ENCODE data around the gene CST8.

The CST8 gene

DNA sequence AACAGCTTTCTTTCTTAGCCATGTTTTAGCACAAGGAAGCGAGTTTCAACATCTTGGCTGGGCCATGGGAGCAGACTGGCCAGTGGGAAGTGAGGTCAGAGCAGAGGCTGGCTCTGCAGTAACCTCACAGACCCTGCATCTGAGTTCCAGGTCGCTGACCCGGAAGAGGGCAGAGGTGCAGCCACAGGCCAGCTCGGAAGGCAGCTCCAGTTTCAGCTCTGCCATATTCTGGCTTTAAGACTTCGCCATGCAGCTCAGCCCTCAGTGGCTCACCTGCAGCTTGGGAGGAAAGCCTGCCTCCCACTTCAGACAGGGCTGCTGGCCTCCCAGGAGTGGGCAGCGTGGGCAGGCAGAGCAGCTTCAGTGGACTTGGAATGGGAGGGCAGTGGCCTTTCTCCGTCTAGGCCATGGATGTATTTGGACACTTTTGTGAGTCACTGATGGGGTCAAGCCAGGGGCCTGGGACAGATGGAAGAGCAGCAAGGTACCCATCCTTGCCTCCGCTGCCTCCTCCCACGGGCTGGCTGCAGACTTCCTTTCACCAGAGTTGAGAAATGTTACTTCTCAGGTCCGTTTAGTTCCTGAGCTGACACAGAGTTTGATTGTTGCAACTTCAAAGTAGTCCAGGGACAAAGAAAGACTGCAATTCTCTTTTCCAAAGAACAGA is 18.5 kb downstream of the CST8 start:
- no peak for ATAC-seq
- TF ChIP-seq OSR1 (CRISPR knock-in tag; IDR thresholded peaks at IDR 0.05) (no peak), BACH2 (CRISPR knock-in tag; IDR thresholded peaks at IDR 0.05; ENCODE audit: borderline replicate concordance) (no peak), SNAI2 (CRISPR knock-in tag; IDR thresholded peaks at IDR 0.05) (no peak), ZNF565 (CRISPR knock-in tag; conservative IDR thresholded peaks at IDR 0.05; ENCODE audit: low read depth) (no peak), CSDC2 (CRISPR knock-in tag; IDR thresholded peaks at IDR 0.05) (no peak), RARB (CRISPR knock-in tag; IDR thresholded peaks at IDR 0.05) (no peak), ZFP30 (CRISPR knock-in tag; IDR thresholded peaks at IDR 0.05) (no peak), GLIS3 (CRISPR knock-in tag; IDR thresholded peaks at IDR 0.05) (no peak), PPARA (CRISPR knock-in tag; IDR thresholded peaks at IDR 0.05; ENCODE audit: borderline replicate concordance) (no peak), ISL1 (CRISPR knock-in tag; IDR thresholded peaks at IDR 0.05) (no peak), TCF4 (CRISPR knock-in tag; IDR thresholded peaks at IDR 0.05; ENCODE audit: borderline replicate concordance) (no peak), ZC3H10 (CRISPR knock-in tag; IDR thresholded peaks at IDR 0.05) (no peak), ZNF70 (CRISPR knock-in tag; IDR thresholded peaks at IDR 0.05) (no peak)
- TF ChIP-seq, protein P1, sequence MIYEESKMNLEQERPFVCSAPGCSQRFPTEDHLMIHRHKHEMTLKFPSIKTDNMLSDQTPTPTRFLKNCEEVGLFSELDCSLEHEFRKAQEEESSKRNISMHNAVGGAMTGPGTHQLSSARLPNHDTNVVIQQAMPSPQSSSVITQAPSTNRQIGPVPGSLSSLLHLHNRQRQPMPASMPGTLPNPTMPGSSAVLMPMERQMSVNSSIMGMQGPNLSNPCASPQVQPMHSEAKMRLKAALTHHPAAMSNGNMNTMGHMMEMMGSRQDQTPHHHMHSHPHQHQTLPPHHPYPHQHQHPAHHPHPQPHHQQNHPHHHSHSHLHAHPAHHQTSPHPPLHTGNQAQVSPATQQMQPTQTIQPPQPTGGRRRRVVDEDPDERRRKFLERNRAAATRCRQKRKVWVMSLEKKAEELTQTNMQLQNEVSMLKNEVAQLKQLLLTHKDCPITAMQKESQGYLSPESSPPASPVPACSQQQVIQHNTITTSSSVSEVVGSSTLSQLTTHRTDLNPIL (CRISPR knock-in tag; IDR thresholded peaks at IDR 0.05; ENCODE audit: low read depth), result no peak
- TF ChIP-seq, protein P2, sequence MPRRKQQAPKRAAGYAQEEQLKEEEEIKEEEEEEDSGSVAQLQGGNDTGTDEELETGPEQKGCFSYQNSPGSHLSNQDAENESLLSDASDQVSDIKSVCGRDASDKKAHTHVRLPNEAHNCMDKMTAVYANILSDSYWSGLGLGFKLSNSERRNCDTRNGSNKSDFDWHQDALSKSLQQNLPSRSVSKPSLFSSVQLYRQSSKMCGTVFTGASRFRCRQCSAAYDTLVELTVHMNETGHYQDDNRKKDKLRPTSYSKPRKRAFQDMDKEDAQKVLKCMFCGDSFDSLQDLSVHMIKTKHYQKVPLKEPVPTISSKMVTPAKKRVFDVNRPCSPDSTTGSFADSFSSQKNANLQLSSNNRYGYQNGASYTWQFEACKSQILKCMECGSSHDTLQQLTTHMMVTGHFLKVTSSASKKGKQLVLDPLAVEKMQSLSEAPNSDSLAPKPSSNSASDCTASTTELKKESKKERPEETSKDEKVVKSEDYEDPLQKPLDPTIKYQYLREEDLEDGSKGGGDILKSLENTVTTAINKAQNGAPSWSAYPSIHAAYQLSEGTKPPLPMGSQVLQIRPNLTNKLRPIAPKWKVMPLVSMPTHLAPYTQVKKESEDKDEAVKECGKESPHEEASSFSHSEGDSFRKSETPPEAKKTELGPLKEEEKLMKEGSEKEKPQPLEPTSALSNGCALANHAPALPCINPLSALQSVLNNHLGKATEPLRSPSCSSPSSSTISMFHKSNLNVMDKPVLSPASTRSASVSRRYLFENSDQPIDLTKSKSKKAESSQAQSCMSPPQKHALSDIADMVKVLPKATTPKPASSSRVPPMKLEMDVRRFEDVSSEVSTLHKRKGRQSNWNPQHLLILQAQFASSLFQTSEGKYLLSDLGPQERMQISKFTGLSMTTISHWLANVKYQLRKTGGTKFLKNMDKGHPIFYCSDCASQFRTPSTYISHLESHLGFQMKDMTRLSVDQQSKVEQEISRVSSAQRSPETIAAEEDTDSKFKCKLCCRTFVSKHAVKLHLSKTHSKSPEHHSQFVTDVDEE (CRISPR knock-in tag; IDR thresholded peaks at IDR 0.05), result no peak
- TF ChIP-seq, protein P3, sequence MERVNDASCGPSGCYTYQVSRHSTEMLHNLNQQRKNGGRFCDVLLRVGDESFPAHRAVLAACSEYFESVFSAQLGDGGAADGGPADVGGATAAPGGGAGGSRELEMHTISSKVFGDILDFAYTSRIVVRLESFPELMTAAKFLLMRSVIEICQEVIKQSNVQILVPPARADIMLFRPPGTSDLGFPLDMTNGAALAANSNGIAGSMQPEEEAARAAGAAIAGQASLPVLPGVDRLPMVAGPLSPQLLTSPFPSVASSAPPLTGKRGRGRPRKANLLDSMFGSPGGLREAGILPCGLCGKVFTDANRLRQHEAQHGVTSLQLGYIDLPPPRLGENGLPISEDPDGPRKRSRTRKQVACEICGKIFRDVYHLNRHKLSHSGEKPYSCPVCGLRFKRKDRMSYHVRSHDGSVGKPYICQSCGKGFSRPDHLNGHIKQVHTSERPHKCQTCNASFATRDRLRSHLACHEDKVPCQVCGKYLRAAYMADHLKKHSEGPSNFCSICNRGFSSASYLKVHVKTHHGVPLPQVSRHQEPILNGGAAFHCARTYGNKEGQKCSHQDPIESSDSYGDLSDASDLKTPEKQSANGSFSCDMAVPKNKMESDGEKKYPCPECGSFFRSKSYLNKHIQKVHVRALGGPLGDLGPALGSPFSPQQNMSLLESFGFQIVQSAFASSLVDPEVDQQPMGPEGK (CRISPR knock-in tag; IDR thresholded peaks at IDR 0.05; ENCODE audit: borderline replicate concordance), result no peak
- TF ChIP-seq, protein P4, sequence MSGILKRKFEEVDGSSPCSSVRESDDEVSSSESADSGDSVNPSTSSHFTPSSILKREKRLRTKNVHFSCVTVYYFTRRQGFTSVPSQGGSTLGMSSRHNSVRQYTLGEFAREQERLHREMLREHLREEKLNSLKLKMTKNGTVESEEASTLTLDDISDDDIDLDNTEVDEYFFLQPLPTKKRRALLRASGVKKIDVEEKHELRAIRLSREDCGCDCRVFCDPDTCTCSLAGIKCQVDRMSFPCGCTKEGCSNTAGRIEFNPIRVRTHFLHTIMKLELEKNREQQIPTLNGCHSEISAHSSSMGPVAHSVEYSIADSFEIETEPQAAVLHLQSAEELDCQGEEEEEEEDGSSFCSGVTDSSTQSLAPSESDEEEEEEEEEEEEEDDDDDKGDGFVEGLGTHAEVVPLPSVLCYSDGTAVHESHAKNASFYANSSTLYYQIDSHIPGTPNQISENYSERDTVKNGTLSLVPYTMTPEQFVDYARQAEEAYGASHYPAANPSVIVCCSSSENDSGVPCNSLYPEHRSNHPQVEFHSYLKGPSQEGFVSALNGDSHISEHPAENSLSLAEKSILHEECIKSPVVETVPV (CRISPR knock-in tag; IDR thresholded peaks at IDR 0.05), result no peak
- TF ChIP-seq, protein P5, sequence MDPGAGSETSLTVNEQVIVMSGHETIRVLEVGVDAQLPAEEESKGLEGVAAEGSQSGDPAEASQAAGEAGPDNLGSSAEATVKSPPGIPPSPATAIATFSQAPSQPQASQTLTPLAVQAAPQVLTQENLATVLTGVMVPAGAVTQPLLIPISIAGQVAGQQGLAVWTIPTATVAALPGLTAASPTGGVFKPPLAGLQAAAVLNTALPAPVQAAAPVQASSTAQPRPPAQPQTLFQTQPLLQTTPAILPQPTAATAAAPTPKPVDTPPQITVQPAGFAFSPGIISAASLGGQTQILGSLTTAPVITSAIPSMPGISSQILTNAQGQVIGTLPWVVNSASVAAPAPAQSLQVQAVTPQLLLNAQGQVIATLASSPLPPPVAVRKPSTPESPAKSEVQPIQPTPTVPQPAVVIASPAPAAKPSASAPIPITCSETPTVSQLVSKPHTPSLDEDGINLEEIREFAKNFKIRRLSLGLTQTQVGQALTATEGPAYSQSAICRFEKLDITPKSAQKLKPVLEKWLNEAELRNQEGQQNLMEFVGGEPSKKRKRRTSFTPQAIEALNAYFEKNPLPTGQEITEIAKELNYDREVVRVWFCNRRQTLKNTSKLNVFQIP (CRISPR knock-in tag; IDR thresholded peaks at IDR 0.05; ENCODE audit: borderline replicate concordance, low read depth), result no peak

DNA sequence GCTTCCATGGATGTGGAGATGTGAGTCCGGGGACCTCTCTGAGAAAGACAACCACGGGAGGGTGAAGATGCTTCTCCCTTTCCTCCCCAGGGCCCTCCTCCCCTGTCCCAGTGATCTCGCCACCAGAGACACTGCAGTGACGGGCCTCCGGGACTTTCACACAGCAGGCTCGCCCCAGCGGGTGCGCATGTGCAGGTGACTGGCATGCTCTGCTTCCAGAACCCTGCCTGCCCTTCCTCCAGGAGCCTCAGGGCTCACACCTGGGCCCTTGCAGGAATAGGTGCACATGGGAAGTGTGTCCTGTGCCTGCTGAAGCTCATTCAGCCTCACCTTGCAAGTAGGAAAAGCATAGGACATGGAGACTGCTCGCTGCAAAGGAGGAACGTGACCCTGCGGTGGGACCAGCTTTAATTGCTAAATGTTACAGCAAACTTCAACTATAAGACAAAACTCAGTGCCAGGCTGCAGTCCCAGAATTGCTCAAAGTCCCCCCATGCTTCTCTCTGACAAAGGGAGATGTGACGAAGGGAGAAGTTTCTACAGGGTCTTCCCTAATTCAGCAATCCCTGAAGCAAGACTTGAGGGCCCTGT is 19.2 kb downstream of the CST8 start:
- no peak for ATAC-seq
- no peak for TF ChIP-seq OSR1 (CRISPR knock-in tag; IDR thresholded peaks at IDR 0.05)
- TF ChIP-seq, protein P1 (CRISPR knock-in tag; IDR thresholded peaks at IDR 0.05; ENCODE audit: low read depth), result no peak
- TF ChIP-seq ARNTL (CRISPR knock-in tag; IDR thresholded peaks at IDR 0.05; ENCODE audit: borderline replicate concordance, low read depth), result no peak
- no peak for TF ChIP-seq BACH2 (CRISPR knock-in tag; IDR thresholded peaks at IDR 0.05; ENCODE audit: borderline replicate concordance)
- no peak for TF ChIP-seq ZFP30 (CRISPR knock-in tag; IDR thresholded peaks at IDR 0.05)
- no peak for TF ChIP-seq SNAI2 (CRISPR knock-in tag; IDR thresholded peaks at IDR 0.05)
- TF ChIP-seq, protein P2 (CRISPR knock-in tag; IDR thresholded peaks at IDR 0.05), result no peak
- TF ChIP-seq TOX (CRISPR knock-in tag; IDR thresholded peaks at IDR 0.05; ENCODE audit: borderline replicate concordance), result no peak
- no peak for TF ChIP-seq ESRRG (CRISPR knock-in tag; IDR thresholded peaks at IDR 0.05)
- no peak for TF ChIP-seq ZFP3 (CRISPR knock-in tag; IDR thresholded peaks at IDR 0.05)
- no peak for TF ChIP-seq ZC3H10 (CRISPR knock-in tag; IDR thresholded peaks at IDR 0.05)
- no peak for TF ChIP-seq ZNF8 (CRISPR knock-in tag; IDR thresholded peaks at IDR 0.05)
- TF ChIP-seq CSDC2 (CRISPR knock-in tag; IDR thresholded peaks at IDR 0.05), result no peak
- no peak for TF ChIP-seq PPARA (CRISPR knock-in tag; IDR thresholded peaks at IDR 0.05; ENCODE audit: borderline replicate concordance)

All from SK-N-SH treated with all-trans-retinoic acid at 6 μM for 48 hours (cell line).